Ovary (tissue), 3 donors: ENCODE results near the gene ERICH6.

Source experiments
- POLR2A ChIP-seq: fragments of 450-650 bp; IDR thresholded peaks from one replicate; pipeline ENCODE4 v1.6.1; 2017; ENCODE audit warnings: antibody characterized with exemption, mild to moderate bottlenecking, moderate library complexity
- TF ChIP-seq, protein P1 (sequence below), 3 donors: fragments of 450-650 bp in 2 of 3; fragments of 200-600 bp in 1 of 3; IDR thresholded peaks; one replicate each; pipeline versions ENCODE4 v1.5.1 to v1.8.0; 2016 to 2022; ENCODE audit warnings: antibody characterized with exemption in 3 of 3, mild to moderate bottlenecking in 1 of 3
- donor health status: DM: no; HTN: no; CAD: no.

GRCh38 chr3:150627557-150627956 lies 76.2 kb downstream of the ERICH6 start:
- no peak for TF ChIP-seq POLR2A
- TF ChIP-seq, protein P1, sequence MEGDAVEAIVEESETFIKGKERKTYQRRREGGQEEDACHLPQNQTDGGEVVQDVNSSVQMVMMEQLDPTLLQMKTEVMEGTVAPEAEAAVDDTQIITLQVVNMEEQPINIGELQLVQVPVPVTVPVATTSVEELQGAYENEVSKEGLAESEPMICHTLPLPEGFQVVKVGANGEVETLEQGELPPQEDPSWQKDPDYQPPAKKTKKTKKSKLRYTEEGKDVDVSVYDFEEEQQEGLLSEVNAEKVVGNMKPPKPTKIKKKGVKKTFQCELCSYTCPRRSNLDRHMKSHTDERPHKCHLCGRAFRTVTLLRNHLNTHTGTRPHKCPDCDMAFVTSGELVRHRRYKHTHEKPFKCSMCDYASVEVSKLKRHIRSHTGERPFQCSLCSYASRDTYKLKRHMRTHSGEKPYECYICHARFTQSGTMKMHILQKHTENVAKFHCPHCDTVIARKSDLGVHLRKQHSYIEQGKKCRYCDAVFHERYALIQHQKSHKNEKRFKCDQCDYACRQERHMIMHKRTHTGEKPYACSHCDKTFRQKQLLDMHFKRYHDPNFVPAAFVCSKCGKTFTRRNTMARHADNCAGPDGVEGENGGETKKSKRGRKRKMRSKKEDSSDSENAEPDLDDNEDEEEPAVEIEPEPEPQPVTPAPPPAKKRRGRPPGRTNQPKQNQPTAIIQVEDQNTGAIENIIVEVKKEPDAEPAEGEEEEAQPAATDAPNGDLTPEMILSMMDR (IDR thresholded peaks at IDR 0.05) = no peak
